KBM-7 (cell line): ENCODE data around the gene IDUA.

Experiments used
- DNase-seq: peaks from one replicate; pipeline ENCODE4 v3.0.0-alpha.2; 2015
- in situ Hi-C: fragments of 300-500 bp; cut with MboI; formaldehyde crosslinking; loops from 2 replicates; pipeline ENCODE4 v1.14.3; 2020; ENCODE audit warnings: low sequenced_read_pairs, low pct_unique_long_range_greater_than_20kb, mixed read lengths

The IDUA gene

DNA sequence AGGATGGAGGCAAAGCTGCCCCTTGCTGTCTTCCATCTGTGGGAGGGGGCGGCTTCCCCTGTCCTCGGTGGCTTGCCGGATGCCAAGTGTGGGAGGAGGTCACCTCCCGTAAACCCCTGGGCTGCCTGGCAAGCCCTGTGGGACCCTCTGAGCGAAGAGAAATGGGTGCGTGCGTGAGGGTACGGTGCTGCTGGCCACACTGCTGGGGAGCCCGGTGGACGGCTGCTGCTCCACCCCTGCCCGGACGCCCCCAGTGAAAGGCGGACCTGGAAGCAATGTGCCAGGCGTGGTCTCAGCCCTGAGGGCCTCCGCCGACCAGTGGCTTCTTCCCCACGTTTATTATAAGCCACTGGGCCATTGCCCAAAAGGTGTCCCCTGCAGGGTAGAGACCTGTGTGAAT lies 4.6 kb upstream of the IDUA start:
- no peak for DNase-seq
- in situ Hi-C loops, result no loop called here

GRCh38 chr4:982814-983213 lies 4.0 kb upstream of the IDUA start:
- in situ Hi-C loops, result no loop called here
- DNase-seq, result no peak

DNA sequence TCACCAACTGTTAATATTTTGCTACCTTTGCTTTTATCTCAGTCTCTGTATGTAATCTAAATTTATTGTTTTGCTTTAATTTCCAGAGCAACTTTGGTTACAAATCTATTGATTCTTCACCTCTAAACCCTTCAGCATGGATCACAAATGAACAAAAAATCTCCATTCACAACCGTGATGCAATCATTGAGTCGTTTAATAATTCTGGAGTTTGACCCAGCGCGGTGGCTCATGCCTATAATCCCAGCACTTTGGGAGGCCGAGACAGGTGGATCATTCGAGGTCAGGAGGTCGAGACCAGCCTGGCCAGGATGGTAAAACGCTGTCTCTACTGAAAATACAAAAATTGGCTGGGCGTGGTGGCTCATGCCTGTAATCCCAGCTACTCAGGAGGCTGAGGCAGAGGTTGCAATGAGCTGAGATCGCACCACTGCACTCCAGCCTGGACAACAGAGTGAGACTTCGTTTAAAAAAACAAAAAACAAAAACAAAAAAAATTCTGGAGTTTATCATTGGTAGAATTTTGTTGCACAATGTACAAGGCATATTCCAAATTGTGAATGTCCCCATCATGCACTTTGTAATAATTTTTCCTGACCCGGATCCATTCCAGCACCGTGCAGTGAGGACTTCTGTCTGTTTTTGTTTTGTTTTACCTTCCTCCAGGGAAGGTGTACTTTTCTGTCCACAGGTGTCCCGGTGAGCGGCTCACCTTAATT lies 2.3 kb upstream of the IDUA start:
- no peak for DNase-seq
- in situ Hi-C loops, result no loop called here

DNA sequence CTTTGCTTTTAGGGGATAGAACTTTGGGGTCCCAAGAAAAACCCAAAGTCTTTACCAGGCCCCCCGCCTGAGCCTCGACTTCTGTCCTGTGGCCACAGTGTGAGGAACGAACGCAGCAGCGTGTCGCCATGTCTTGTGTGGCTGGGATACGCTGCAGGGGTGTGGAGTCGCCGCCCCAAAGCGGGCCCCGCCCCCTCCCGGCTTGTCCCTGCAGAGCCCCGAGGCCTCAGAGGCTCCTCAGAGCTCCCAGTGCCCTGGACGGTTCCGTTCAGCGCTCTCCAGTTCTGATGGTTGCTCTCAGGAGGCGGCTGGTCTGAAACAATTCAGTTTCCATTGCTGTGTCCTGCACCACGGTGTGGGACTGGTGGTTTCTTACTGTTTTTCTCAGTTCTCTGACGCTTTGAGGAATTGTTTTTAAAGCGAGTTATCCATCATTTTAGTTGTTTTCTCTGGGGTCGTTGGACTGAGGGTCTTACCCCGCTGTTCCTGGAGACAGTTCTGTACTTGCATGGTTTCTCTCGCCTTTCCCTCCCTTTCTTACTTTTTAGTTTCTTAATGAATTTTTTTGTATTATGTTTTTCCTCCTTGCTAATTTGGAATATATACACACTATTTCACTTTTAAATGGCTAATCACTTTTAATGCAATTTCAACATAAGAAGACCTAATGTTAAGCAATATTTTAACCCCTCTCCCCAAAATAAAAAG lies 1.6 kb upstream of the IDUA start:
- in situ Hi-C loops, result no loop called here
- DNase-seq, result no peak

DNA sequence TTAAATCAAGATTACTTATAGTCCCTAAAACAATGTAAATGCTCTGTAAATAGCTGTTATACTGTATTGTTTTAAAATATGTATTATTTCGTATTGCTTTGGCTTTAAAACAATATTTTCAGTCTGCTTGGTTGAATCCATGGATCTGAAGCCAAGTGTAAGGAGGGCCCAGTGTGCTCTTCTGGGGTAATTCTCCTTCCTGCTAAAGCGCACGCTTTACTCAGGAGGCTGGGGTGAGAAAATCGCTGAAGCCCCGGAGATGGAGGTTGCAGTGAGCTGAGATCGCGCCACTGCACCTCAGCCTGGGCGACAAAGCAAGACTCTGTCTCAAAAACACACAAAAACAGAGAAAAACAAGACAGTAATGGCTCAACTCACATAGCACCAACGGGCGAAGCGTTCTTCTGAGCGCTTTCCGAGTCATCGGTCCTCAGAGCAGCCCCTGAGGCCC lies 391 bp upstream of the IDUA start:
- in situ Hi-C loops, result no loop called here
- no peak for DNase-seq

- DNase-seq, result no peak
- in situ Hi-C loops, result no loop called here
These were observed 1.0 kb downstream of the IDUA start for GRCh38 chr4:987624-988513.

- no peak for DNase-seq
- in situ Hi-C loops, result no loop called here
These were observed 2.2 kb downstream of the IDUA start for GRCh38 chr4:988726-989721.

GRCh38 chr4:989722-990471 lies 3.1 kb downstream of the IDUA start:
- in situ Hi-C loops, result no loop called here

GRCh38 chr4:990746-991367 lies 4.0 kb downstream of the IDUA start:
- in situ Hi-C loops, result no loop called here
- DNase-seq, result no peak

More at GRCh38 chr4:989722-990471, 3.1 kb downstream of the IDUA start:
- DNase-seq, result no peak

DNA sequence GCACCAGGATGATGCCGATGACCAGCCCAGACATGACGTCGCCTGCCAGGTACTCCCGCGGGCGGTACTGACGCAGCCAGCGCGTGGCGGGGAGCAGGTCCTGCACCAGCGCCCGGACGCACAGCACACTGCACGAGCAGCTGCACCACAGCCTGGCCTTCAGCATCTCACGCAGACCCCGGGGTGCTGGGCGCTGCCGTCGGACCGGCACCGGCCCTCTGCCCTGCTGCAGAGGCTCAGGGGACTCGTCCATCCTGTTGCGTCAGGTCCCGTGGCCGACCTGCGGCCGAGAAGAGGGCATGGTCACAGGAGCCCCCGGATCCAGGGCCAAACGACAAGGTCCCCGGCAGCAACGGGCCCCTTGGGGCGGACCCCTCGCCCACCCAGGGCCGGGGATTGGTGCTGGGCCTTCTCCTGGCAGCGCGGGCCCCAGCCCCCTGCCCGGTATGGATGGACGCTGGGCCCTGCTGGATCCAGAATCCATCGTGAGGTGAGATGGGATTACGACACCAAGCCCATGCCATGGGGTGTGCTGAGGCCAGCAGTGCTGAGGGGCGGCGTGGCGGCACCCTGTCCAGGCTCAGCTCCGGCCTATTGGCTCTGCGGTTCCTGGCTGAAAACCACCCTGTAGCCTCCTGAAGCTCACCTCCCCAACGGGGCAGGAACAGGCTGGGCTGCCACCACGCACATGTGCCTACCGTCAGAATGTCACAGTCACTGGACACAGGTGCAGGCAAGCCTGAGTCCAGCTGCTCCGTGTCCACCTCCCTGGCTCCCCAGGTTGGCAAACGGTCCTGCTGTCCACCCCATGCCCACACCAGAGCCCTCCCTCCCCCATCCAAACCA lies 4.8 kb downstream of the IDUA start:
- in situ Hi-C loops, result no loop called here
- DNase-seq, result no peak

GRCh38 chr4:992297-993110 lies 5.7 kb downstream of the IDUA start:
- in situ Hi-C loops, result no loop called here
- no peak for DNase-seq

DNA sequence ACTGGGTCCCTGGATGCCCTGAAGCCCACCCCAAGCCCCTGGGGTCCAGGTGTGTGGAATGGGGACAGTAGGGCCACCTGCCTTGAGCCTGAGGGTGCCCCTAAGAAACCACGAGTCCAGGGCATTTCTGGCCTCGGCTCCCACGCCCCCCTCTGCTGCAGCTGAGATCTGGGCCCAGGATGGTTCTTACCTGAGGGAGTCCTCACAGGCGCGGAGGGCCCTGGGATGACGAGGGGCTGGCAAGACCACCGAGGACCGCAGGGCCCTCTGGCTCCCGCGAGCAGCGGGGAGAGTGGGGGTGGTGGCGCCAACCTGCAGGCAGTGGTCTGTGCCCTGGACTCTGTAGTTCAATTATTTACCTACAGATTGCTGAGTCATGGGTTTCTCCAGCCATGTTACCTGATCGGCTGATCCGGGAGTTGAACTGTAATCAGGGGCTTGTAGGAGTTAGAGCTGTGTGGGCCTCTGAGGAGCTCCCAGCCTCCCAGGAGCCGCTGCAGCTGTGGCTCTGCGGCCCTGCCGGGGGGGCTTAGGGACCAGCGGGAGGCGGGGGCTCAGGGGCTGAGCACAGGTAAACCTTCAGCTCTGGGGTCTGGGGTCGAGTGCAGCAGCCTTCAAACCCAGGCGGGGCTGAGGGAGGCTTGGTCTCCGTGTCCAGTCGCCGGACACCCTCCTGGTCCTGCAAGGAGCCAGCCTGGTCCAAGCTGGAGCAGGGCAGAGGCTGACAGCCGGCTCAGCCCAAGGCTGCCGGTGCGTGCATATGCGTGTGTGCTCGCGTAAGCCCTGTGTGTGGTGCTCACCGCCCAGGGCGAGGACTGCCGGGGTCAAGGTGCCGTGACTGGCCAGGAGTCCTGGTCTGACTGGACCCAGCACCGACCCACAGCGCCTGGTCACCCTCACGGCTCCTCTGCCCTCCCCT lies 6.5 kb downstream of the IDUA start, which contains the start of gene SLC26A1:
TSS of gene SLC26A1 (minus strand) at position 294 of the 919 bp plus-strand sequence. CDS start 1,701 bp downstream, outside the sequence.
- no peak for DNase-seq
- in situ Hi-C loops, result no loop called here

DNA sequence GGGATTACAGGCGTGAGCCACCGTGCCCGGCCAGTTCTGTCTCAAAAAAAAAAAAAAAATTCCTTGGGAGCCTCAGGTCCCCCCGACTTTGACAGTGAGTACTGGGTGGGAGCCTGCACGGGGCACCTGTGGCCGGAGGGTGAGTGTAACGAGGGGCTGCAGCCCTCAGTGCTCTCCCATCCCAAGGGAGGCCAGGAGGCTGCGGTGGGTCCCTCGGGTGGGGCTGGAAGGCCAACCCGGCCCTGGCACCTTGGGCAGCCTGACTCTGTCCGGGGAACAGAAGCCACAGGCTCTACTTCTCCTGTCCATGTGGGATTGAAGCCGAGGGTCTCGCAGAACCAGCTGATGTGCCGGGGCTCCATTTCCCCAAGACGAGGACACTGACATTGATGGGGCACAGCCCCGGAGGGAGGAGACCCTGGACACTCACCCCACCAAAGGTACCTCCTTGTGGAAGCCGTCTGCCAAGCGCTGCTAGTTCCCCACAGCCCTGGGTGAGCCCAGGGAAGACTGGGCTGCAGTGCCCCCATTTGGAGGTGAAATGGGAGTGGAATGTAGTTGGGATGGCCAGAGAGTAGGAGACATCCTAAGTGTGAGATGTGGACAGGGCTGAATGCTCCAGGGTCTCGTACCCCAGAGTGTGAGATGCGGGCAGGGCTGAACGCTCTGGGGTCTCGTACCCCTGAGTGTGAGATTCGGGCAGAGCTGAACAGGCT lies 8.6 kb downstream of the IDUA start:
- DNase-seq, result no peak
- in situ Hi-C loops, result no loop called here
